ENCODE data around the gene ZBTB18.

The ZBTB18 gene

DNA sequence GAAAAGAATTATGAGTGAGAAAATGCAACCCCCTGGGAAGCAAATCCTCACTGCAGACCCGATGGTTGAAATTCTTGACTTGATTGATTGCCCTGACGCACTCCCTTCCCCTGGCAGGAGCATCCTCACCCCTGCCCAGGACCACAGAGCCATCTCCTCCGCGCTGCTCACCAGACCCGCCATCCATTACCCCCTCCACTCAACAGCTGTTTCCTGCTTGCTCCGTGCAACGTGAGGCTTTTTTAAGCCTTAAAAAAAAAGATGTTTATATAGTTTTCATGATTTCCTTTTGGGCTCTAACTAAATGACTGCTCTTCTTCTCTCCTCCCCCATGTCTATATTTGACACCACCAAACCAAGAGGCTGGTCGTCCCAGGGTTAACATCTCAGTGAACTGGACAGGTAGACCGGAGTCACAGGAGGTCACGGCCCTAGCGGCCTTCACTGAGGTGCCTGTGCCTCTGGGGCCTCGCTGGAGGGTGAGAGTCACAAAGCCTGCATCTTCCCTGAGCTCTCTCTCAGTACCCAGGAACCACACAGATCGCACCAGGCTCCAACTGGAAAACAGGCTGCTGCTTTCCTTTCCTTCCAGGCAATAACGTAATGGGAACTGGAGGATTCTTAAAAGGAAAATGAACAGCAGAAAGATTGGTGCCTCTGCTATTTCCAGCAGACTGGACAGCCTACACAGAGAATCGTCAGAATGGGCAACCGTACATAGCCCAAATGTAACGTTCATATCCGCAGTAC lies 49.8 kb downstream of the ZBTB18 start:
- Histone ChIP-seq H3K36me3 (ENCODE audit: control insufficient read depth, insufficient read depth, low read length) (no peaks in the 10 kb centered on the region), H3K9ac (ENCODE audit: low read length) (no peak overlapping the region), H3K9me3 (ENCODE audit: control insufficient read depth, insufficient read depth, low read depth, low read length) (no peaks in the 10 kb centered on the region), H3K27ac (ENCODE audit: low read depth, low read length) (no peak overlapping the region), H3K4me3 (ENCODE audit: low read depth, low read length) (no peak overlapping the region), H3K4me1 (ENCODE audit: control insufficient read depth, insufficient read depth, low read length) (no peaks in the 10 kb centered on the region), H3K27me3 (ENCODE audit: control insufficient read depth, insufficient read depth, low read length) (no peaks in the 10 kb centered on the region)

DNA sequence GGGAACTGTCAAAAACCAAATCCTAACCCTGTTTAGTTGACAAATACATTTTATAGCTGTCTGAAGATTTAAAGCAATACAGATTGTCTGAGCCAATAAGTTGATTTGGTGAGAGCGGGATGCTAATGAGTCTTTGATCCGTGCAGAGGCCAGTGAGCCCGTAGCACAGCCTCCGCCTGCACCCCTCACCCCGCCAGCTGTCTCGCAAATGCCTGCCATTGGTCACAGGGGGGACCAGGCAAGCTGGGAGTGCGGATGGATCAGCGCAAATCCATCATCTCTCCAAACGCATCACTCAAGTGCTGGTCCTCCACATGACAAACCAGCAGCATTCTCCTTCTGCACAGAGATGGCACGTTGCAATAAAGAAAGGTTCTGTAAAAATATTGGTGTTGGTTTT lies 51.0 kb downstream of the ZBTB18 start:
- no peaks in the 10 kb centered on the region for H3K36me3 ChIP-seq (ENCODE audit: control insufficient read depth, insufficient read depth, low read length)
- H3K9ac ChIP-seq (ENCODE audit: low read length): no peak overlapping the region
- H3K27me3 ChIP-seq (ENCODE audit: control insufficient read depth, insufficient read depth, low read length): no peaks in the 10 kb centered on the region
- H3K27ac ChIP-seq (ENCODE audit: low read depth, low read length): no peak overlapping the region
- no peak overlapping the region for H3K4me3 ChIP-seq (ENCODE audit: low read depth, low read length)
- H3K4me1 ChIP-seq (ENCODE audit: control insufficient read depth, insufficient read depth, low read length): no peaks in the 10 kb centered on the region
- H3K9me3 ChIP-seq (ENCODE audit: control insufficient read depth, insufficient read depth, low read depth, low read length): no peaks in the 10 kb centered on the region

DNA sequence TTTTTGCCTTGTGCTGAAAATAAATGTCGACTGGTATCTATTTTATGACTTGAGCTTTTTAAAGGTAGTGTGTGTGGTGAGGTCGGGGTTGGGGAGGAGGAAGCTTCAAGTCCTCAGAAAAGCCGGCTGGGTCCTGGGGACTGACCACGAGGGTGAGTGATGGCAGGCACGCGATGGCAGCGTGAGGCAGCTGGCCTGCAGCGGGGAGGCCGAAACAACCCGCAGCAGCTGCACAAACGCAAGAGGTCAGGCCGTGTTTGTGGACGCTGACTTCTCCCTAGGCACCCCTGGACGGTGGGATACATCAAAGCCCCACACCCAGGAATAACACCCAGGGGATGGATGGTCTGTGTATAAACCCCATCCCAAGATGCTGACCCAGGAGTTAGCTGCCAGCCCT lies 51.4 kb downstream of the ZBTB18 start:
- Histone ChIP-seq H3K27me3 (ENCODE audit: control insufficient read depth, insufficient read depth, low read length) (no peaks in the 10 kb centered on the region), H3K36me3 (ENCODE audit: control insufficient read depth, insufficient read depth, low read length) (no peaks in the 10 kb centered on the region), H3K27ac (ENCODE audit: low read depth, low read length) (no peak overlapping the region), H3K4me3 (ENCODE audit: low read depth, low read length) (no peak overlapping the region), H3K9ac (ENCODE audit: low read length) (no peak overlapping the region), H3K4me1 (ENCODE audit: control insufficient read depth, insufficient read depth, low read length) (no peaks in the 10 kb centered on the region), H3K9me3 (ENCODE audit: control insufficient read depth, insufficient read depth, low read depth, low read length) (no peaks in the 10 kb centered on the region)

DNA sequence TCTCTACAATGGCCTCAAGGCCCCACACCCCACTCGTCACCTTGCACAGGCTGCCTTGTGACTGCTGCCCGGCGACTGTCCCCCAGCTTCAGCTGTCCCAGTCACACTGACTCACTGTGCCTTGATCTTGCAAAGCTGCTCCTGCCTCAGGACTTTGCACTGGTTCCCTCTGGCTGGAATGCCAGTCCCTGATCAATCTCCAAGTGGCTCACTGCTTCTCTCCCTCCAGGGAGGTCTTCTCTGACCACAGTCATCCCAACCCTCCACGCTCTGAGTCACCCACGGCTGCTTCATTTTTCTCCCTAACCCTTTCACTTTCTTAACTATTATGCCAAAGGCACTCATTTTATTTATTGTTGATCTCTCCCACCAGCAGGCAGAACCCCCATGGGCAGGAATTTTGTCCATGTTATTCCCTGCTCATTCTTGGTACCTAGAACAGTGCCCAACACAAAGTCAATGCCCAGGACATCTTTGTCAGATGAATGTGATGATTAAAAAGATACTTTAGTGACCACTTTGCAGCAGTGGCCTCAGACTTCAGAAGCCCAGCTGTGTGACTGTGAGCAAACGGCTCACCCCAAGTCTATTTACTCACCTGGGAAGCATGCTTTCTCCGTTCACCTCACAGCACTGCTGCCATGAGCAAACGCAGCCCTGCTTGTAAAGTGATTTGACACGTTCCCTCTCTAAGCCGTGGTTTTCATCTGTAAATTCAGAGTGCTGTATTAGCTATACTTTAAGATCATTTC lies 53.4 kb downstream of the ZBTB18 start:
- H3K4me1 ChIP-seq (ENCODE audit: control insufficient read depth, insufficient read depth, low read length): no peaks in the 10 kb centered on the region
- H3K27me3 ChIP-seq (ENCODE audit: control insufficient read depth, insufficient read depth, low read length): no peaks in the 10 kb centered on the region
- H3K9me3 ChIP-seq (ENCODE audit: control insufficient read depth, insufficient read depth, low read depth, low read length): no peaks in the 10 kb centered on the region
- H3K36me3 ChIP-seq (ENCODE audit: control insufficient read depth, insufficient read depth, low read length): no peaks in the 10 kb centered on the region
- H3K9ac ChIP-seq (ENCODE audit: low read length): no peak overlapping the region
- H3K27ac ChIP-seq (ENCODE audit: low read depth, low read length): no peak overlapping the region
- no peak overlapping the region for H3K4me3 ChIP-seq (ENCODE audit: low read depth, low read length)

DNA sequence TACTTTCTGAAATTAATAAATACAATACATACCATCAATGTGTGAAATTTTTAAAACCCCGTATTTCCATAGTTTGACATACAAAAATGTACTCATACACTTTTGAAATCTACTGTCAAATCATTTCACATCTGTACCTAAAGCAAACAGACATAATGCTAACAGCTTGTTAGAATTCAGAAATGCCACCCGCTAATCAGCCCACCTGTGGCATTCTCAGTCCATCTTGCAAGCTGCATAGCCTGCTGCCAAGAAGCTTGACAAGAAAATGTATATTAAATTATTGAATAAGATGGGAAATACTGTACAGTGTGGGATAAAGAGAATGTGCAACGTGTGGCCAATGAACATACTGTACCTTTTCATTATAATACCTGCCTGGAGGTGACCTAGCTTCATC lies 55.1 kb downstream of the ZBTB18 start:
- Histone ChIP-seq H3K27ac (ENCODE audit: low read depth, low read length) (no peak overlapping the region), H3K9ac (ENCODE audit: low read length) (no peak overlapping the region), H3K36me3 (ENCODE audit: control insufficient read depth, insufficient read depth, low read length) (no peaks in the 10 kb centered on the region), H3K4me3 (ENCODE audit: low read depth, low read length) (no peak overlapping the region), H3K9me3 (ENCODE audit: control insufficient read depth, insufficient read depth, low read depth, low read length) (no peaks in the 10 kb centered on the region), H3K4me1 (ENCODE audit: control insufficient read depth, insufficient read depth, low read length) (no peaks in the 10 kb centered on the region), H3K27me3 (ENCODE audit: control insufficient read depth, insufficient read depth, low read length) (no peaks in the 10 kb centered on the region)

Data from HUES6 (cell line).